Neural progenitor cell (in vitro differentiated cells): Measurements from ENCODE around the gene SPTB. TPM values are rescaled to one million over a fixed set of nuclear protein-coding genes. Genes with fewer than 3 reads are reported as not detected.

Source experiments
- DNase-seq: peaks from one replicate; pipeline ENCODE4 v3.0.0-alpha.2; 2016; ENCODE audit warnings: low spot score
- H2AFZ ChIP-seq: fragments of 200-600 bp; sonication (generic); replicated peaks from 2 replicates; pipeline ENCODE4 v1.6.1; 2016; ENCODE audit warnings: antibody characterized with exemption
- H3F3A ChIP-seq: fragments of 200-600 bp; sonication (generic); 2 replicates; pipeline ENCODE4 v1.6.1; 2016; ENCODE audit warnings: antibody characterized with exemption, low read depth
- H3K27ac ChIP-seq: fragments of 200-600 bp; sonication (generic); 2 replicates; pipeline ENCODE4 v1.5.1; 2016; ENCODE audit warnings: mild to moderate bottlenecking
- H3K27me3 ChIP-seq: fragments of 200-600 bp; sonication (generic); 2 replicates; pipeline ENCODE4 v1.6.1; 2016; ENCODE audit warnings: mild to moderate bottlenecking, moderate library complexity
- H3K36me3 ChIP-seq: fragments of 200-600 bp; sonication (generic); 2 replicates; pipeline ENCODE4 v1.5.1; 2016
- H3K4me1 ChIP-seq: fragments of 200-600 bp; sonication (generic); 2 replicates; pipeline ENCODE4 v1.6.1; 2016; ENCODE audit warnings: mixed run types
- H3K4me2 ChIP-seq: fragments of 200-600 bp; sonication (generic); 2 replicates; pipeline ENCODE4 v1.6.1; 2016
- H3K4me3 ChIP-seq: fragments of 200-600 bp; sonication (generic); 2 replicates; pipeline ENCODE4 v1.5.1; 2016
- H3K79me2 ChIP-seq: fragments of 200-600 bp; sonication (generic); 2 replicates; pipeline ENCODE4 v1.6.1; 2016; ENCODE audit warnings: low read depth
- H3K9ac ChIP-seq: fragments of 200-600 bp; sonication (generic); 2 replicates; pipeline ENCODE4 v1.6.1; 2016
- H3K9me3 ChIP-seq: fragments of 200-600 bp; sonication (generic); 2 replicates; pipeline ENCODE4 v1.5.1; 2016; ENCODE audit warnings: low read depth
- H4K20me1 ChIP-seq: fragments of 200-600 bp; sonication (generic); 2 replicates; pipeline ENCODE4 v1.6.1; 2016; ENCODE audit warnings: low read depth
- H3K27ac Mint-ChIP-seq: 3 replicates; pipeline ENCODE4 v1.8.0; 2021; ENCODE audit warnings: mixed read lengths
- H3K27me3 Mint-ChIP-seq: 2 replicates; pipeline ENCODE4 v1.8.0; 2022; ENCODE audit warnings: low read depth, mild to moderate bottlenecking, inconsistent platforms, moderate library complexity, mixed read lengths; ENCODE audit not compliant: insufficient read depth
- H3K36me3 Mint-ChIP-seq: 3 replicates; pipeline ENCODE4 v1.8.0; 2021; ENCODE audit warnings: mixed read lengths
- H3K4me1 Mint-ChIP-seq: 3 replicates; pipeline ENCODE4 v1.8.0; 2021; ENCODE audit warnings: mixed read lengths
- H3K4me3 Mint-ChIP-seq: 3 replicates; pipeline ENCODE4 v1.8.0; 2021; ENCODE audit warnings: mild to moderate bottlenecking, moderate library complexity, mixed read lengths
- H3K9me3 Mint-ChIP-seq: 3 replicates; pipeline ENCODE4 v1.8.0; 2020; ENCODE audit warnings: mixed read lengths
- CTCF ChIP-seq: fragments of 200-600 bp; sonication (generic); IDR thresholded peaks from 2 replicates; pipeline ENCODE4 v1.5.1; 2017; ENCODE audit warnings: antibody characterized with exemption, mild to moderate bottlenecking
- EZH2 ChIP-seq: fragments of 200-600 bp; sonication (generic); IDR thresholded peaks from 2 replicates; pipeline ENCODE4 v1.6.1; 2017; ENCODE audit warnings: antibody characterized with exemption, mild to moderate bottlenecking, moderate library complexity
- EZH2phosphoT487 ChIP-seq: fragments of 200-600 bp; sonication (generic); IDR thresholded peaks from 2 replicates; pipeline ENCODE4 v1.6.1; 2017; ENCODE audit warnings: antibody characterized with exemption
- total RNA-seq: library from RNA; depleted of rRNA; stranded (reverse); fragments of >200 nt; gene quantifications from 2 replicates; pipeline ENCODE4 v1.2.3, GENCODE V29; 2015; ENCODE audit warnings: low replicate concordance

SPTB gene
- total RNA-seq, 1 donor from 2014 or later, result 0.09 TPM

- Mint-ChIP-seq H3K36me3 (no peaks in the 10 kb centered on the region), H3K4me1 (no peaks in the 10 kb centered on the region), H3K4me3 (no peak overlapping the region), H3K9me3 (peaks cover 16% of the 10 kb centered on the region), H3K27ac (no peak overlapping the region), H3K27me3 (peaks cover 2% of the 10 kb centered on the region)
- Histone ChIP-seq H3K79me2 (no peaks in the 10 kb centered on the region), H3K4me2 (no peak overlapping the region), H3K36me3 (no peaks in the 10 kb centered on the region), H3K27ac (no peak overlapping the region), H3K4me3 (no peak overlapping the region), H3K9me3 (no peaks in the 10 kb centered on the region), H3K4me1 (no peaks in the 10 kb centered on the region), H3F3A (no peaks in the 10 kb centered on the region), H2AFZ (no peak overlapping the region), H3K27me3 (no peaks in the 10 kb centered on the region), H3K9ac (no peak overlapping the region), H4K20me1 (no peaks in the 10 kb centered on the region)
- DNase-seq, result no peak
- TF ChIP-seq EZH2, result no peak
- no peak for TF ChIP-seq CTCF
These were observed 106.1 kb downstream of the SPTB start for GRCh38 chr14:64773577-64773976.

- H3K36me3 ChIP-seq, result no peaks in the 10 kb centered on the region
- H2AFZ ChIP-seq, result no peak overlapping the region
- H3K27me3 ChIP-seq, result no peaks in the 10 kb centered on the region
- no peak overlapping the region for H3K27ac ChIP-seq
- no peak overlapping the region for H3K27ac Mint-ChIP-seq
- H3K4me1 ChIP-seq, result no peaks in the 10 kb centered on the region
- no peaks in the 10 kb centered on the region for H3F3A ChIP-seq
- no peaks in the 10 kb centered on the region for H3K79me2 ChIP-seq
- no peak for DNase-seq
- H3K4me2 ChIP-seq, result no peak overlapping the region
- H3K27me3 Mint-ChIP-seq, result peaks cover 2% of the 10 kb centered on the region
- no peak for TF ChIP-seq EZH2
- TF ChIP-seq CTCF, result no peak
- H4K20me1 ChIP-seq, result no peaks in the 10 kb centered on the region
- H3K4me3 ChIP-seq, result no peak overlapping the region
- H3K4me3 Mint-ChIP-seq, result no peak overlapping the region
- peaks cover 16% of the 10 kb centered on the region for H3K9me3 Mint-ChIP-seq
- no peak overlapping the region for H3K9ac ChIP-seq
- no peaks in the 10 kb centered on the region for H3K9me3 ChIP-seq
- H3K4me1 Mint-ChIP-seq, result no peaks in the 10 kb centered on the region
- no peaks in the 10 kb centered on the region for H3K36me3 Mint-ChIP-seq
These were observed 106.7 kb downstream of the SPTB start for GRCh38 chr14:64773046-64773445.

GRCh38 chr14:64772397-64772950 lies 107.2 kb downstream of the SPTB start:
- Histone ChIP-seq H3K27me3 (no peaks in the 10 kb centered on the region), H3K36me3 (no peaks in the 10 kb centered on the region), H2AFZ (no peak overlapping the region), H3K9me3 (no peaks in the 10 kb centered on the region), H3F3A (no peaks in the 10 kb centered on the region), H3K27ac (no peak overlapping the region), H3K4me1 (no peaks in the 10 kb centered on the region), H3K4me2 (no peak overlapping the region), H3K9ac (no peak overlapping the region), H4K20me1 (no peaks in the 10 kb centered on the region), H3K4me3 (no peak overlapping the region), H3K79me2 (no peaks in the 10 kb centered on the region)
- Mint-ChIP-seq H3K36me3 (no peaks in the 10 kb centered on the region), H3K4me1 (no peaks in the 10 kb centered on the region), H3K4me3 (no peak overlapping the region), H3K27ac (no peak overlapping the region), H3K27me3 (peaks cover 2% of the 10 kb centered on the region), H3K9me3 (peaks cover 16% of the 10 kb centered on the region)
- peak; percentile 10 for TF ChIP-seq CTCF
- no peak for TF ChIP-seq EZH2phosphoT487
- no peak for TF ChIP-seq EZH2
- no peak for DNase-seq
